Panc1 (cell line): Measurements from ENCODE around the gene PRDM5. TPM values are rescaled to one million over a fixed set of nuclear protein-coding genes. Genes with fewer than 3 reads are reported as not detected.
"Not testable (repeated sequence)": the region's sequence is repeated elsewhere in the genome, so short reads cannot be mapped to it uniquely, and the experiment has no call there.

Experiments
- ATAC-seq: fragments of 200-7000 bp; cut with Tn5 transposase; 2 replicates; pipeline ENCODE4 v1.9.1; 2020; ENCODE audit warnings: mild to moderate bottlenecking, moderate library complexity
- BruUV-seq: library from RNA; stranded (reverse); fragments of 400-500 nt; replicated peaks from 2 replicates; lab custom pipeline; 2021; lab: Mats Ljungman, UMichigan
- CTCF ChIA-PET: fragments of 300-600 bp; sonication (Branson Sonifier 250); formaldehyde crosslinking; loops from one replicate; lab custom pipeline; 2022; ENCODE audit warnings: antibody characterized with exemption; lab: Charles Lee
- POLR2A ChIA-PET: fragments of 300-600 bp; sonication (Branson Sonifier 250); formaldehyde crosslinking; loops from one replicate; lab custom pipeline; 2022; ENCODE audit warnings: antibody characterized with exemption; lab: Charles Lee
- DNase-seq: peaks from one replicate; pipeline ENCODE4 v3.0.0-alpha.2; 2010; ENCODE audit warnings: low read depth, low spot score
- H3K27ac ChIP-seq: 2 replicates; pipeline ENCODE4 v1.5.1; 2011; ENCODE audit warnings: mild to moderate bottlenecking, low read length, inconsistent platforms
- H3K27me3 ChIP-seq: fragments of 200-500 bp; sonication (Bioruptor generic); 2 replicates; pipeline ENCODE4 v1.6.0; 2014; ENCODE audit warnings: low read length, inconsistent platforms; ENCODE audit not compliant: control insufficient read depth, insufficient read depth
- H3K36me3 ChIP-seq: fragments of 200-500 bp; sonication (Bioruptor generic); 2 replicates; pipeline ENCODE4 v1.5.1; 2014; ENCODE audit warnings: inconsistent platforms, mild to moderate bottlenecking, low read length, moderate library complexity; ENCODE audit not compliant: control insufficient read depth, insufficient read depth
- H3K4me1 ChIP-seq: 2 replicates; pipeline ENCODE4 v1.5.1; 2011; ENCODE audit warnings: inconsistent platforms, mild to moderate bottlenecking, low read length, moderate library complexity; ENCODE audit not compliant: control insufficient read depth, insufficient read depth
- H3K4me3 ChIP-seq, 2 experiments: 2 replicates each; pipeline ENCODE4 v1.5.1; 2011 to 2012; ENCODE audit warnings: low read depth in 2 of 2, low read length in 2 of 2, mild to moderate bottlenecking in 2 of 2, inconsistent platforms in 1 of 2, moderate library complexity in 1 of 2
- H3K9me3 ChIP-seq: fragments of 200-500 bp; sonication (Bioruptor generic); 2 replicates; pipeline ENCODE4 v1.5.1; 2014; ENCODE audit warnings: low read depth, mild to moderate bottlenecking, inconsistent platforms, low read length, moderate library complexity; ENCODE audit not compliant: control insufficient read depth, insufficient read depth
- CTCF ChIP-seq: fragments of 450-650 bp; IDR thresholded peaks from 2 replicates; pipeline ENCODE4 v1.5.1; 2017; ENCODE audit warnings: mild to moderate bottlenecking
- POLR2AphosphoS5 ChIP-seq: IDR thresholded peaks from 2 replicates; pipeline ENCODE4 v1.6.1; 2012; ENCODE audit warnings: mild to moderate bottlenecking, low read depth, low read length, moderate library complexity
- REST ChIP-seq, 2 experiments: IDR thresholded peaks; 2 replicates each; pipeline ENCODE4 v1.6.1; 2011 to 2012; ENCODE audit warnings: low read depth in 2 of 2, control low read depth in 1 of 2, low read length in 1 of 2, mild to moderate bottlenecking in 1 of 2, moderate library complexity in 1 of 2; ENCODE audit not compliant: insufficient read depth in 1 of 2
- SIN3A ChIP-seq: IDR thresholded peaks from 2 replicates; pipeline ENCODE4 v1.6.1; 2012; ENCODE audit warnings: low read depth, mild to moderate bottlenecking, low read length, moderate library complexity, borderline replicate concordance; ENCODE audit not compliant: insufficient read depth
- TCF7L2 ChIP-seq: IDR thresholded peaks from 2 replicates; pipeline ENCODE4 v1.6.1; 2011; ENCODE audit warnings: mild to moderate bottlenecking, low read depth, low read length, inconsistent platforms
- in situ Hi-C: cut with HindIII; loops from 2 replicates; pipeline ENCODE4 v1.10.0; 2016; ENCODE audit warnings: low sequenced_read_pairs, low pct_unique_long_range_greater_than_20kb
- intact Hi-C: fragments of 100-400 bp; cut with micrococcal nuclease; formaldehyde crosslinking; loops from one replicate; pipeline ENCODE4 v1.10.0; 2022; ENCODE audit not compliant: unreplicated experiment
- total RNA-seq: library from RNA; stranded (reverse); gene quantifications from one replicate; pipeline ENCODE4 v1.2.1, GENCODE V29; 2021; ENCODE audit not compliant: unreplicated experiment

PRDM5 gene
- total RNA-seq, 1 experiment from 2014 or later = 8.4 TPM

- in situ Hi-C loops = no loop called here
These were observed 263.8 kb downstream of the PRDM5 start for GRCh38 chr4:120658772-120659171.

GRCh38 chr4:120653804-120654573, 268.5 kb downstream of the PRDM5 start:
- BruUV-seq = no TSS peak
- H3K4me1 ChIP-seq = no peaks in the 10 kb centered on the region
- H3K27me3 ChIP-seq = no peaks in the 10 kb centered on the region
- DNase-seq (no peak), ATAC-seq (no peak)
- H3K9me3 ChIP-seq = no peaks in the 10 kb centered on the region
- CTCF ChIA-PET = no interaction called here
- H3K36me3 ChIP-seq = no peaks in the 10 kb centered on the region
- in situ Hi-C loops = no loop called here
- H3K4me3 ChIP-seq = no peak overlapping the region
- no peak overlapping the region for H3K27ac ChIP-seq
- no peak for TF ChIP-seq REST (IDR thresholded peaks at IDR 0.05; ENCODE audit: insufficient read depth in 1 of 2, low read depth in 2 of 2, low read length in 1 of 2)
- no peak for TF ChIP-seq POLR2AphosphoS5
- no peak for TF ChIP-seq SIN3A
- TF ChIP-seq CTCF = no peak
- TF ChIP-seq TCF7L2 = no peak
- POLR2A ChIA-PET = no interaction called here
- intact Hi-C loops = no loop called here

More at GRCh38 chr4:120658772-120659171, 263.8 kb downstream of the PRDM5 start:
- H3K9me3 ChIP-seq = no peaks in the 10 kb centered on the region
- ChIA-PET CTCF (no interaction called here), POLR2A (no interaction called here)
- intact Hi-C loops = no loop called here
- DNase-seq (no peak), ATAC-seq (no peak)
- H3K27ac ChIP-seq = no peak overlapping the region
- H3K36me3 ChIP-seq = no peaks in the 10 kb centered on the region
- H3K4me1 ChIP-seq = no peaks in the 10 kb centered on the region
- H3K4me3 ChIP-seq = no peak overlapping the region
- H3K27me3 ChIP-seq = no peaks in the 10 kb centered on the region
- no peak for TF ChIP-seq SIN3A
- TF ChIP-seq REST (IDR thresholded peaks at IDR 0.05; ENCODE audit: insufficient read depth in 1 of 2, low read depth in 2 of 2, low read length in 1 of 2) = no peak
- TF ChIP-seq CTCF = no peak
- TF ChIP-seq POLR2AphosphoS5 = no peak
- TF ChIP-seq TCF7L2 = no peak
- BruUV-seq = no TSS peak

- intact Hi-C loops, DNase-seq, H3K27me3 ChIP-seq, ATAC-seq, H3K4me1 ChIP-seq, CTCF ChIA-PET, BruUV-seq, H3K27ac ChIP-seq, H3K9me3 ChIP-seq, H3K4me3 ChIP-seq, H3K36me3 ChIP-seq, in situ Hi-C loops: not testable (repeated sequence)
- POLR2A ChIA-PET = interaction anchor here (0.6 kb wide), 1 partner anchor 145 kb away, joined by 3 read pairs; no protein-coding TSS in a partner anchor
These were observed 274.2 kb downstream of the PRDM5 start for GRCh38 chr4:120648336-120648735.
